Vagina (tissue), 2 donors: ENCODE data around the gene DEFB132. TPM values are rescaled to one million over a fixed set of nuclear protein-coding genes. Genes with fewer than 3 reads are reported as not detected.

Experiments used
- DNase-seq, 2 donors: peaks; one replicate each; pipeline ENCODE4 v3.0.0-alpha.2; 2017; ENCODE audit errors: extremely low spot score in 2 of 2
- H3K27ac ChIP-seq: fragments of 200-600 bp; sonication (generic); one replicate; pipeline ENCODE4 v1.5.1; 2019
- H3K27me3 ChIP-seq: fragments of 200-600 bp; sonication (generic); one replicate; pipeline ENCODE4 v1.5.1; 2019
- H3K36me3 ChIP-seq, 2 donors: fragments of 200-600 bp; sonication (generic); one replicate each; pipeline ENCODE4 v1.5.1; 2017 to 2019
- H3K4me1 ChIP-seq: fragments of 200-600 bp; sonication (generic); one replicate; pipeline ENCODE4 v1.5.1; 2019
- H3K4me3 ChIP-seq, 2 donors: fragments of 200-600 bp; sonication (generic); 1 replicate in 1 of 2; 2 replicates in 1 of 2; pipeline ENCODE4 v1.5.1; 2016 to 2019
- H3K9me3 ChIP-seq: fragments of 200-600 bp; sonication (generic); one replicate; pipeline ENCODE4 v1.5.1; 2019
- CTCF ChIP-seq, 3 experiments: fragments of 450-650 bp in 2 of 3; fragments of 200-600 bp in 1 of 3; sonication (generic) in 1 of 3; IDR thresholded peaks; one replicate each; pipeline ENCODE4 v1.5.1; 2017 to 2019; ENCODE audit warnings: antibody characterized with exemption in 3 of 3, mild to moderate bottlenecking in 2 of 3, moderate library complexity in 2 of 3
- POLR2A ChIP-seq, 2 donors: fragments of 450-650 bp; IDR thresholded peaks; one replicate each; pipeline ENCODE4 v1.6.1; 2017; ENCODE audit warnings: antibody characterized with exemption in 2 of 2, mild to moderate bottlenecking in 2 of 2, moderate library complexity in 2 of 2
- POLR2AphosphoS5 ChIP-seq, 2 donors: sonication (generic); formaldehyde crosslinking; IDR thresholded peaks; one replicate each; pipeline ENCODE4 v1.9.0; 2017; ENCODE audit warnings: antibody characterized with exemption in 2 of 2, mild to moderate bottlenecking in 2 of 2, low read depth in 1 of 2; ENCODE audit not compliant: insufficient read depth in 1 of 2
- intact Hi-C: fragments of 100-400 bp; cut with DNase I; formaldehyde crosslinking; loops from one replicate; pipeline ENCODE4 v1.15.1; 2023
- total RNA-seq: library from RNA; depleted of rRNA; stranded (reverse); fragments of >200 nt; gene quantifications from one replicate; pipeline ENCODE4 v1.2.3, GENCODE V29; 2016

The DEFB132 gene
- total RNA-seq, 1 donor from 2014 or later: not detected

GRCh38 chr20:259981-260380, 2.5 kb downstream of the DEFB132 start:
- Histone ChIP-seq H3K4me1 (no peaks in the 10 kb centered on the region), H3K27me3 (no peaks in the 10 kb centered on the region), H3K36me3 (no peaks in the 10 kb centered on the region), H3K9me3 (no peaks in the 10 kb centered on the region), H3K27ac (no peak overlapping the region), H3K4me3 (no peak overlapping the region)
- DNase-seq: no peak
- TF ChIP-seq POLR2AphosphoS5 (IDR thresholded peaks at IDR 0.05; ENCODE audit: insufficient read depth in 1 of 2, low read depth in 1 of 2): no peak
- no peak for TF ChIP-seq POLR2A (IDR thresholded peaks at IDR 0.05)
- TF ChIP-seq CTCF (IDR thresholded peaks at IDR 0.05): no peak
- intact Hi-C loops: no loop called here

GRCh38 chr20:263701-264100, 6.2 kb downstream of the DEFB132 start:
- no peaks in the 10 kb centered on the region for H3K9me3 ChIP-seq
- no peak for TF ChIP-seq POLR2A (IDR thresholded peaks at IDR 0.05)
- no peak for TF ChIP-seq CTCF (IDR thresholded peaks at IDR 0.05)
- TF ChIP-seq POLR2AphosphoS5 (IDR thresholded peaks at IDR 0.05; ENCODE audit: insufficient read depth in 1 of 2, low read depth in 1 of 2): no peak
- DNase-seq: no peak
- H3K27ac ChIP-seq: no peak overlapping the region
- no peak overlapping the region for H3K4me3 ChIP-seq
- H3K27me3 ChIP-seq: no peaks in the 10 kb centered on the region
- no peaks in the 10 kb centered on the region for H3K4me1 ChIP-seq
- intact Hi-C loops: no loop called here
- H3K36me3 ChIP-seq: no peaks in the 10 kb centered on the region

GRCh38 chr20:266596-267562, 9.4 kb downstream of the DEFB132 start:
- no peak for DNase-seq
- intact Hi-C loops: no loop called here

GRCh38 chr20:270517-270916, 13.0 kb downstream of the DEFB132 start:
- TF ChIP-seq POLR2AphosphoS5 (IDR thresholded peaks at IDR 0.05; ENCODE audit: insufficient read depth in 1 of 2, low read depth in 1 of 2): no peak
- no peak for TF ChIP-seq CTCF (IDR thresholded peaks at IDR 0.05)
- TF ChIP-seq POLR2A (IDR thresholded peaks at IDR 0.05): no peak
- Histone ChIP-seq H3K9me3 (no peaks in the 10 kb centered on the region), H3K4me3 (no peak overlapping the region), H3K27me3 (no peaks in the 10 kb centered on the region), H3K4me1 (no peaks in the 10 kb centered on the region), H3K27ac (no peak overlapping the region), H3K36me3 (no peaks in the 10 kb centered on the region)
- no peak for DNase-seq
- intact Hi-C loops: loop anchor here (10.0 kb wide), 1 partner anchor 54 kb away; the partner anchor contains the start of gene SOX12

More at GRCh38 chr20:266596-267562, 9.4 kb downstream of the DEFB132 start:
- Histone ChIP-seq H3K9me3 (no peaks in the 10 kb centered on the region), H3K27me3 (no peaks in the 10 kb centered on the region), H3K4me1 (no peaks in the 10 kb centered on the region), H3K27ac (no peak overlapping the region), H3K4me3 (peak overlapping the region; percentile 41 to 53), H3K36me3 (no peaks in the 10 kb centered on the region)
- TF ChIP-seq POLR2A (IDR thresholded peaks at IDR 0.05) (no peak), POLR2AphosphoS5 (IDR thresholded peaks at IDR 0.05; ENCODE audit: insufficient read depth in 1 of 2, low read depth in 1 of 2) (peak; percentile 25 to 52), CTCF (IDR thresholded peaks at IDR 0.05) (peak; percentile 80 to 94 (median 91))

- TF ChIP-seq CTCF (IDR thresholded peaks at IDR 0.05) (no peak), POLR2A (IDR thresholded peaks at IDR 0.05) (no peak), POLR2AphosphoS5 (IDR thresholded peaks at IDR 0.05; ENCODE audit: insufficient read depth in 1 of 2, low read depth in 1 of 2) (no peak)
- DNase-seq: no peak
- Histone ChIP-seq H3K9me3 (no peaks in the 10 kb centered on the region), H3K4me3 (no peak overlapping the region), H3K27ac (no peak overlapping the region), H3K4me1 (no peaks in the 10 kb centered on the region), H3K36me3 (no peaks in the 10 kb centered on the region), H3K27me3 (no peaks in the 10 kb centered on the region)
- intact Hi-C loops: loop anchor here (10.0 kb wide), 1 partner anchor 54 kb away; the partner anchor contains the start of gene SOX12
Measured at GRCh38 chr20:271069-271468, 13.5 kb downstream of the DEFB132 start.
